Fibroblast of the conjunctiva (primary cell): ENCODE results near the gene NCAM2.

Source experiments
- DNase-seq: peaks from one replicate; pipeline ENCODE4 v3.0.0-alpha.2; 2010; ENCODE audit warnings: low read depth

The NCAM2 gene

GRCh38 chr21:21458124-21458631, 460.0 kb downstream of the NCAM2 start:
- DNase-seq: no peak

DNA sequence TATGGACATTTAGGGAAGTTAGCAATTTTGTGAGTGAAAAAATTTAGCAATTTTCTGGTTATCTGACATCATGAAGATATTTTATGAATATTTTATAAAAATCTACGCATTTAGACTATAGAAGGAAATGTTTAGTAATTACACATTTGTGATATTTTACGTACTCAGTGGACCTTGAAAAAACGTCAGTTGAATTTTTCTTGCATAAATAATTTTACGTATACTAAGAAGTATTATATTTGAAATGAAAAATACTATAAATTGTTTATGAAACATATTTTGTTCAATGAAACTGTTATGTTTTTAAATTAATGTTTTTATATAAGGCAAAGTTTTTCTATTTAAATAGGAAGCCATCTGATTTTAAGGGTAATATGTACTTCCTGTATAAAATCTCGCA, 462.8 kb downstream of the NCAM2 start:
- DNase-seq: no peak

GRCh38 chr21:21463456-21463855, 465.2 kb downstream of the NCAM2 start:
- DNase-seq: no peak

DNA sequence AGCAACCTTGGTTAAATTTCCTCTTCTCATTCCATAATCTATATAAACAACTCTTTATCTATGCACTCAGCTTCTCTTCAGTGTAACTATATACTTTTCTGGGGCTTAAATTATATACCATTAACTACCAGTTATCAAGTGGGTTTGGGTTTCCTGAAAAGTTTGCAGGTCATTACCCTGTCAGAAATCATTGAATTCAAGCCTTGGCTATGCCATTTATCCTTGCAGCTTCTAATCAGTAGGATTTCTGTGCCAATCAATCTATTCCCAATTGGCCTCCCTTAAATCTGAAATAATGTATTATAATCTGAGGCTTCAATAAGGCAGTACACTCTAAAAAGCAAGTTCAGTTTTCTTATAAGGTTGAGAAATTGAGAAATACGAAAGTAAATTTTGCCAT, 466.5 kb downstream of the NCAM2 start:
- DNase-seq: no peak

DNA sequence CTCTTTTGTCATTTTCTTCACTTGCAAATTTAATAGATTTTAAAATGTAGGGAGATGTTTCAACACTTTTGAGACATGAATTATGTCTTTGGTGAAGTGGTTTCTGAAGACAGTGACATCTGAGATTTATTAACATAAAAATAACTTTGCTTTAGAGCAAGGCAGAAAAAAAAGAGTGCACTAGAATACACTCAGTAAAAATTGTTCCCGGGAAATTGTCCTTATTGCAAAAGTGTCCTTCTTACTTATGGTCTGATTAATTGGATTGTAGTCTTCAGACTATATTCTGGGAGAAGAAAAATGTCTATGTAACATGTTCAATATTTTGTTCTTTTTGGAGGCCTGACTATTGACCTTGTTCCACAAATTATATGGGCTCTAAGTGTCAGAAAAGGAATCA, 468.5 kb downstream of the NCAM2 start:
- no peak for DNase-seq

GRCh38 chr21:21468003-21468402, 469.8 kb downstream of the NCAM2 start:
- DNase-seq: no peak

DNA sequence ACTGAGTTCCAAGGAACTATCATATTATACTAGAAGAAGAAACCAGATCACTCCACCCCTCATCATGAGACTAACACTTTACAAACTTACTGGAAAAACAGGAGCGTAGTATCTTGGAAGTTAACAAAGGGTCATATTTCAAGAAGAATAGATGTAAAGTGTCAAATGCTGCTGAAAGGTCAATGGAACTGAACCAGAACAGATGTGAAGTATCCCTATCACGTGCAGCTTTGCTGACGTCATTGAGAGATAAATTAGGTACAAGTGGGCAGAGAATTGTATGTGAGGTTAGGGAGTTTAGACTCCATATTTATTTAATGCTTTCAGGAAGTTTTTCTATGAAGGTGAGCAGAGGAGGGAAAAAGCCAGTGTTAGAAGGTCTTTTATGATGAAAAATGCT, 483.0 kb downstream of the NCAM2 start:
- no peak for DNase-seq

GRCh38 chr21:21508859-21509258, 510.6 kb downstream of the NCAM2 start:
- DNase-seq: no peak

GRCh38 chr21:21530680-21531079, 532.5 kb downstream of the NCAM2 start:
- DNase-seq: no peak

GRCh38 chr21:21547368-21547953, 549.3 kb downstream of the NCAM2 start:
- DNase-seq: no peak

DNA sequence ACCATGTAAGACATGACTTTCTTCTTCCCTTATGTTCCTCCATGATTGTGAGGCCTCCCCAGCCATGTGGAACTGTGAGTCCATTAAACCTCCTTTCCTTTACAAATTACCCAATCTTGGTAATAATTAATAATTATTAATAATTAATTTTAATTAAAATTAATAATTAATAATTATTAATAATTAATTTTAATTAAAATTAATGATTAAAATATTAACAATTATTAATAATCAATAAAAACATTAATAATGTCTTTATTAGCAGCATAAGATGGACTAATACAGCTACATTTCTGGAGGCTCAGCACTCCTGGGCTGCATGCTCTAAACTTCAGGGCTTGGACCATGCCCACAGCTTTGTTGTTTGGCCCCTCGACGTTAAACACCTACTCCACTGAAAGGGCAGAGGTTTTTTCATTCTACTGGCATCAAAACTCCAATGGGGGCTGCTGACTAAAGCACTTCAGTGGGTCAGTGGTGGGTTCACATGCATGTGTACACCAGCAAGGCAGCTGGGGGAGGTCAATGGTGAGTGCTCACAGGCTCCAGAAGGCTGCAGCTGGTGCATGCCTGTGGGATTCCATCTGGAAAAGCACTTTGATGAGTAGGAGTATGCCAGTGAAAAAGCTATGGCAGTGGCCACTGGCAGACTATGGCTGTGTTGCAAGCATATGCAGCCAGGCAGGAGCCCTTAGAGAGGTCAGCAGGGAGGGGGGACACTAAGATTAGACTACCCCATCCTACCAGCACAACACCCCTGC, 561.3 kb downstream of the NCAM2 start:
- no peak for DNase-seq
